GM19193 (cell line): ENCODE measurements around the gene GRB2.

ENCODE experiments used
- POLR2A ChIP-seq: IDR thresholded peaks from 4 replicates; pipeline ENCODE4 v1.6.1; 2011; ENCODE audit not compliant: insufficient read depth, insufficient read length; ENCODE audit errors: extremely low read depth

The GRB2 gene

DNA sequence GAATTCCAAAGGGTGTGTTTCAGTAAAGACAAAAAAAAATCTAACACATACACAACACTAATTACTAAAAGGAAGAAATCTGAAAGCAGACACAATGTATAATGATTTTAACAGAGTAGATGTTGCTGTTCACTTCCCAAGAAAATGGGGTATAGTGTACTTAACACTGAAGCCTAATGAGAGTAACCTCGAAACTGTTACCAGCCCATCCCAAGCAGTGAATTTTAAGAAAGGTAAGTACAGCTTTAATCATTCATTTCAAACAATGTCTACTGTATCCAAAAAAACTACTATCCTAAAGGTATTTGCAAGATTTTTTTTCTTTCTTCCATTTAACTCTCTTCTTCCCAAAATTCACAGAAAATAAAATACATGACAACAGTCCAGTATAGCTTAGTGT lies 8.3 kb downstream of the GRB2 start:
- no peak for TF ChIP-seq POLR2A

GRCh38 chr17:75396796-75397195 lies 8.7 kb downstream of the GRB2 start:
- no peak for TF ChIP-seq POLR2A

DNA sequence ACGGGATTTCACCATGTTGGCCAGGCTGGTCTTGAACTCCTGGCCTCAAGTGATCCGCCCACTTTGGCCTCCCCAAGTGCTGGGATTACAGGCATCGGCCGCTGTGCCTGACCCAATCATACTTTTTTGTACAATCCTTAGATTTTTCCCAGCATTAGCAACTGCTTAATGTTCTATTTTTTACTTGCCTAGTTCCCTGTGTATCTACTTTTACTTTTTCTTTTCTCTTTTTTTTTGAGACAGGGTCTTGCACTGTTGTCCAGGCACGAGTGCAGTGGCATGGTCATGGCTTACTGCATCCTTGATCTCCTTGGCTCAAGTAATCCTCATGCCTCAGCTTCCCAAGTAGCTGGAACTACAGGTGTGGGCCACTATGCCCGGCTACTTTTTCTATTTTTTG lies 9.5 kb downstream of the GRB2 start:
- TF ChIP-seq POLR2A, result no peak

GRCh38 chr17:75394332-75394918 lies 11.1 kb downstream of the GRB2 start:
- no peak for TF ChIP-seq POLR2A

GRCh38 chr17:75393523-75394331 lies 11.8 kb downstream of the GRB2 start:
- TF ChIP-seq POLR2A, result no peak

GRCh38 chr17:75392559-75392958 lies 12.9 kb downstream of the GRB2 start:
- TF ChIP-seq POLR2A, result no peak

DNA sequence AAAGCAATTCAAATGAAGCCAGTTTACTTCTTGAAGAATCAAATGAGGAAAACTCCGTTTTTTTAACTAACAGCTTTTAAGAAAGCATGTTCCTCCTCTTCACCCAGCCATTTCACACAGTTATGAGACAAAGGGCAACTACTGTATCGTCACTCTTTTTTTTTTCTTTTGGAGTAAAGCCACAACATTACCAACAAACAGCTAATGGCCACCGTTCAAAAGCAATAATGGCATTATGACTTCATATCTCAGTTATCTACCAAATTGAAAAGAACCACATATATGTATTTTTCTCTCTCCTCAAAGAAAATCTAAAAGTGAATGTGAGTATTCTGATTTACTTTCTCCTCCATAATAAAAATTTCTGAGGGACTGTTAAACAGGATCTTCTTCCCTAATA lies 14.5 kb downstream of the GRB2 start:
- TF ChIP-seq POLR2A, result no peak

- TF ChIP-seq POLR2A, result no peak
Measured at GRCh38 chr17:75388476-75389030, 16.9 kb downstream of the GRB2 start.

GRCh38 chr17:75387771-75388170 lies 17.7 kb downstream of the GRB2 start:
- no peak for TF ChIP-seq POLR2A

GRCh38 chr17:75386430-75386829 lies 19.0 kb downstream of the GRB2 start:
- no peak for TF ChIP-seq POLR2A

DNA sequence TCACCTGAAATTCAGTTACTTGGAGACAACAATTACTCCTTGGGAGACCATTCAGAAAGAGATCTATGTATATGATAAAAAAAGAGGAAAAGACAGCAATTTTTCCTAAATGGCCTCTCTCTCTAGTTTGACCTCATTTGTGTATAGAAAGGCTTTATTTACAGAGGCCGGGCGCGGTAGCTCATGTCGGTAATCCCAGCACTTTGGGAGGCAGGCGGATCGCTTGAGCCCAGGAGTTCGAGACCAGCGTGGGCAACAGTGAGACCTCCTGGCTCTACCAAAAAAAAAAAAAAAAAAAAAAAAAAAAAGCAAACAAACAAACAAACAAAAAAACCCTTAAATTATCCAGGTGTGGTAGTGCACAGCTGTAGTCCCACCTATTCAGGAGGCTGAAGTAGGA lies 20.7 kb downstream of the GRB2 start:
- no peak for TF ChIP-seq POLR2A

DNA sequence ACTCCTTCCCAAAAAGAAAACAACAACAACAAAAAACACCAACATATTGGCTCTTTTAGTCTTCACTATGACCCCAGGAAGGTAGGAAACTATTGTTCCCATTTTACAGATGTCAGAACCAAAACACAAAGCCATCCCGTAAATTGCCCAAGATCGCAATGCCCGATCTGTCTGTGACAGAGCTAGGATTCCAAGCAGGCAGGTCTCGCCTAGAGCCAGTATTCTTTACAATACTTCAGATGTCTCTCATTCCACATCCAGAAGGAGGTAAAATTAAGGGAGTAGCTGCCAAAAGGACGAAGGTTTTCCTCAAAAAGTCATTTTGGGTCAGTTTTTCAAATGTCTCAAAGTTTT lies 21.7 kb downstream of the GRB2 start:
- no peak for TF ChIP-seq POLR2A

- TF ChIP-seq POLR2A, result no peak
Measured at GRCh38 chr17:75380750-75381149, 24.7 kb downstream of the GRB2 start.

DNA sequence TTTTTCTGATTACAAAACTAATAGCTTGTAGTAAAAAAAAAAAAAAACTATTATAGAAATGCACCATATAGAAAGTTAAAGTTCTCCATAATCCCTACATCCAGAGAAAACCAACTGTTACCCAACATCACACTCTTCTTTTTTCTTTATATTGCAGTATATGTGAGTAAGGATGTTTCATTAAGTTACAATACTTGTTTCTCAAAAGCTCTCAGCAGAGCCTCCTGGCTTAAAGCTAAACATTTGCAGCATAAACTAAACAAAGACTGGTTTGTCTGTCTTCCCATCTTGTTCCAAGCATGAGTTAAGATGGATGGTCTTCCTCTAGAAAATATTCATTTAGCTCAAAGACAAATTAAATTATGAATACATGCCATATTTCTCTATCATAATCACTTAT lies 25.2 kb downstream of the GRB2 start:
- TF ChIP-seq POLR2A, result no peak

- TF ChIP-seq POLR2A, result no peak
Measured at GRCh38 chr17:75373280-75373679, 32.2 kb downstream of the GRB2 start.

GRCh38 chr17:75371981-75372380 lies 33.5 kb downstream of the GRB2 start:
- TF ChIP-seq POLR2A, result no peak
